GM18858 (cell line): ENCODE results near the gene ASXL2.
"Not testable (repeated sequence)": the region's sequence is repeated elsewhere in the genome, so short reads cannot be mapped to it uniquely, and the experiment has no call there.

Experiments
- ATAC-seq: cut with Tn5 transposase; IDR thresholded peaks from one replicate; pipeline ENCODE4 v1.9.1; 2021; ENCODE audit not compliant: unreplicated experiment

Gene ASXL2

GRCh38 chr2:25878361-25879132 lies at the start of gene ASXL2:
Gene ASXL2 (minus strand): TSS chr2:25878487. CDS start chr2:25878222, 265 bp downstream.
- peak; percentile 82 for ATAC-seq

GRCh38 chr2:25926984-25927756 lies 48.9 kb upstream of the ASXL2 start:
- no peak for ATAC-seq

GRCh38 chr2:25922501-25922900 lies 44.2 kb upstream of the ASXL2 start:
- no peak for ATAC-seq

- no peak for ATAC-seq
These were observed 42.6 kb upstream of the ASXL2 start for GRCh38 chr2:25920786-25921415.

DNA sequence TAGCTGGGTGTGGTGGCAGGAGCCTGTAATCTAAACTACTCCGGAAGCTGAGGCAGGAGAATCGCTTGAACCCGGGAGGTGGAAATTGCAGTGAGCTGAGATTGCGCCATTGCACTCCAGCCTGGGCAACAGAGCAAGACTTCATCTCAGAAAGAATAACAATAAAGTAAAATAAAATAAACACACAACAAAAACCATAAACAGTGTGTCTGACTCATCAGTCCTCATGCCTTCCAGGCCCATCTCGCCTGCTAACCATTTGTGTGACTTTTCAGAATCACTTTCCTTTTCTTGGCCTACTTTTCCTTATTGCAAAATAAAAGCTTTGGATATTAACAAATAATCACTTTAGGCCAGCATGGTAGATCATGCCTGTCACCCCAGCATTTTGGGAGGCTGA lies 42.0 kb upstream of the ASXL2 start:
- no peak for ATAC-seq

- no peak for ATAC-seq
These were observed 39.5 kb upstream of the ASXL2 start for GRCh38 chr2:25917832-25918231.

DNA sequence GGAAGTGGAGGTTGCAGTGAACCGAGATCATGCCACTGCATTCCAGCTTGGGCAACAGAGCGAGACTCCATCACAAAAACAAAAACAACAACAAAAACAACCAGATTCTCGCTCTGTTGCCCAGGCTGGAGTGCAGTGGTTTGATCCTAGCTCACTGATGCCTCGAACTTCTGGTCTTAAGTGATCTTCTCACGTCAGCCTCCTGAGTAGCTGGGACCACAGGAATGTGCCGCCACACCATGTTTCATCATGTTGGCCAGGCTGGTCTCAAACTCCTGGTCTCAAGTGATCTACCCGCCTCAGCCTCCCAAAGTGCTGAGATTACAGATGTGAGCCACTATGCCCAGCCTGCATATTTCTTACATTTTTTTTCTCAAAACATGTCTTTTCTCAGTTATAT lies 39.1 kb upstream of the ASXL2 start:
- not testable (repeated sequence) for ATAC-seq

GRCh38 chr2:25915944-25916772 lies 37.9 kb upstream of the ASXL2 start:
- ATAC-seq = not testable (repeated sequence)

- not testable (repeated sequence) for ATAC-seq
These were observed 37.1 kb upstream of the ASXL2 start for GRCh38 chr2:25915411-25915810.

GRCh38 chr2:25913696-25913973 lies 35.3 kb upstream of the ASXL2 start:
- ATAC-seq = not testable (repeated sequence)

- ATAC-seq = no peak
These were observed 34.8 kb upstream of the ASXL2 start for GRCh38 chr2:25912851-25913695.

- ATAC-seq = not testable (repeated sequence)
These were observed 31.3 kb upstream of the ASXL2 start for GRCh38 chr2:25909574-25909973.

DNA sequence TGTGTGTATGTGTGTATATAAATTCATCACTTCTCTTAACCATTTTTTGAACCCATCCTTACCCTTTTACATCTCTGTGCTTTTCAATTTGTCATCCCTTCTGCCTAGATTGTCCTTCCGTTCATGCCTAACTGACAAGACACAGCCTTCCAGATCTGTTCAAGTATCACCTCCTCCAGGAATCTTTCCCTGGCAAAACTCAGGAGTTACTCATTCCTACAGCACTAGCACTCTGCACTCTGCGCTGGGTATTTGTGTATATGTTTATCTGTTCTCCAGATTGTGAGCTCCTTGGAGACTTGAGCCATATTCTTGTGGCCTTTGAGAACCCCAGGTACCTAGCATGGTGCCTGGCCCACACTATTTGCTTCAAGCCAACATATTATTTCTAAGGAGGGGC lies 26.8 kb upstream of the ASXL2 start:
- no peak for ATAC-seq

- ATAC-seq = no peak
These were observed 25.0 kb upstream of the ASXL2 start for GRCh38 chr2:25903216-25903776.

DNA sequence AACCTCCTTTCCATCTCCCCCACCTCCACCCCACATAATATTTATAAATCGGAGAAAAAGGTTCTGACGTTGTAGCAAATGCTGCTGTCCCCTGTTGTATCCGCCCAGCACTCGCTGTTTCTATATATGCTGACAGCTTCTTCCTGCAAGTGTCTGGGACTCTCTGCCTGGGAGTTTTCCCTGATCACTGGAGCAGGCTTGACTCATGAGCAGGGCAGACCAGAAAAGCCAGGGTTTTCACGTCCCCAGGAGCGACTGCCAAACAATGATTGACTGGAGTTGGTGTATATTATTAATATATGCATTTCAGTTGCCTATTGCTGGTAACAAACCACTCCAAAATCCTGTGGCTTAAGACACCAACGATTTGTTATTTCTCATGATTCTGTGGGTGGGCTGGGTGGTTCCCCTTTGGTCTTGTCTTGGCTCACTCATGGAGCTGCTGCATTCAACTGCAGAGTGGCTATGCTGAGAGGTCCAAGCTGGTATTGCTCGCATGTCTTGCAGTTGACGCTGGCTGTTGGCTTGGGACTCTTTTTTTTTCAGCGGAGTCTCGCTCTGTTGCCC lies 21.2 kb upstream of the ASXL2 start:
- ATAC-seq = no peak

- ATAC-seq = no peak
These were observed 19.2 kb upstream of the ASXL2 start for GRCh38 chr2:25897506-25897905.

GRCh38 chr2:25896308-25896707 lies 18.0 kb upstream of the ASXL2 start:
- ATAC-seq = not testable (repeated sequence)

GRCh38 chr2:25895610-25896009 lies 17.3 kb upstream of the ASXL2 start:
- no peak for ATAC-seq

DNA sequence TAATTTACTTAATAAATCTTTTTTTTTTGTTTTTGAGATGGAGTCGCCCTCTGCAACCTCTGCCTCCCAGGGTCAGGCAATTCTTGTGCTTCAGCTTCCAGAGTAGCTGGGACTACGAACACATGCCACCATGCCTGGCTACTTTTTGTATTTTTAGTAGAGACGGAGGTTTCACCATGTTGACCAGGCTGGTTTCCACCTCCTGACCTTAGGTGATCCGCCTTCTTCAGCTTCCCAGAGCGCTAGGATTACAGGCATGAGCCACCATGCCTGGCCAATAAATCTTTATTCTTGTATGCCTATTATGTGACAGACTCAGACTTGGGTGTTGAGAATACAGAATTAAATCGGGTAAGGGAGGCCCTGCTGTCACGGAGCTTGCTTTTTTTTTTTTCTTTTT lies 16.7 kb upstream of the ASXL2 start:
- ATAC-seq = no peak
